Mesenchymal stem cell (in vitro differentiated cells and primary cell): ENCODE results near the gene PIF1.
A peak's percentile ranks its signal among the peaks of the same experiment; 100 is the strongest.

Experiments
- DNase-seq: peaks from one replicate; pipeline ENCODE4 v3.0.0-alpha.2; 2013
- H2AFZ ChIP-seq: one replicate; pipeline ENCODE4 v1.6.1; 2013; ENCODE audit warnings: low read depth, mild to moderate bottlenecking, control low read depth, inconsistent platforms, low read length, moderate library complexity
- H2AK5ac ChIP-seq: 2 replicates; pipeline ENCODE4 v1.6.1; 2013; ENCODE audit warnings: low read length, moderate library complexity, mild to moderate bottlenecking, inconsistent platforms; ENCODE audit not compliant: severe bottlenecking
- H2BK120ac ChIP-seq: one replicate; pipeline ENCODE4 v1.6.1; 2013; ENCODE audit warnings: low read depth, mild to moderate bottlenecking, inconsistent platforms, low read length, moderate library complexity
- H2BK12ac ChIP-seq, 2 experiments: one replicate each; pipeline ENCODE4 v1.6.1; 2013; ENCODE audit warnings: inconsistent platforms in 2 of 2, low read length in 2 of 2, mild to moderate bottlenecking in 2 of 2, moderate library complexity in 2 of 2, control low read depth in 1 of 2
- H2BK15ac ChIP-seq: one replicate; pipeline ENCODE4 v1.6.1; 2013; ENCODE audit warnings: mild to moderate bottlenecking, low read depth, inconsistent platforms; ENCODE audit not compliant: poor library complexity, severe bottlenecking
- H2BK5ac ChIP-seq: 2 replicates; pipeline ENCODE4 v1.6.1; 2013; ENCODE audit warnings: low read depth, mild to moderate bottlenecking, low read length, control low read depth, inconsistent platforms; ENCODE audit not compliant: poor library complexity, severe bottlenecking
- H3K14ac ChIP-seq, 2 experiments: one replicate each; pipeline ENCODE4 v1.6.1; 2013; ENCODE audit warnings: inconsistent platforms in 2 of 2, low read length in 2 of 2, control low read depth in 1 of 2, mild to moderate bottlenecking in 1 of 2, moderate library complexity in 1 of 2
- H3K18ac ChIP-seq, 2 experiments: one replicate each; pipeline ENCODE4 v1.6.1; 2013; ENCODE audit warnings: inconsistent platforms in 2 of 2, low read length in 2 of 2, control low read depth in 1 of 2, low read depth in 1 of 2, mild to moderate bottlenecking in 1 of 2
- H3K23ac ChIP-seq, 2 experiments: one replicate each; pipeline ENCODE4 v1.6.1; 2013; ENCODE audit warnings: inconsistent platforms in 2 of 2, low read length in 2 of 2, mild to moderate bottlenecking in 2 of 2, moderate library complexity in 2 of 2, control low read depth in 1 of 2
- H3K27ac ChIP-seq: 2 replicates; pipeline ENCODE4 v1.5.1; 2013; ENCODE audit warnings: mild to moderate bottlenecking, moderate library complexity, low read length, control low read depth, inconsistent platforms; ENCODE audit not compliant: poor library complexity, severe bottlenecking
- H3K27me3 ChIP-seq, 2 experiments: 2 replicates each; pipeline versions ENCODE4 v1.6.1 to v1.7.0; 2013; ENCODE audit warnings: low read length in 2 of 2, mild to moderate bottlenecking in 2 of 2, moderate library complexity in 2 of 2, control low read depth in 1 of 2, inconsistent platforms in 1 of 2; ENCODE audit not compliant: control insufficient read depth in 1 of 2, insufficient read depth in 1 of 2
- H3K36me3 ChIP-seq, 2 experiments: 2 replicates each; pipeline versions ENCODE4 v1.6.1 to v1.7.0; 2013; ENCODE audit warnings: low read length in 2 of 2, control low read depth in 1 of 2, inconsistent platforms in 1 of 2, low read depth in 1 of 2, mild to moderate bottlenecking in 1 of 2; ENCODE audit not compliant: insufficient read depth in 2 of 2, control insufficient read depth in 1 of 2
- H3K4ac ChIP-seq, 2 experiments: one replicate each; pipeline ENCODE4 v1.6.1; 2013; ENCODE audit warnings: inconsistent platforms in 2 of 2, low read length in 2 of 2, mild to moderate bottlenecking in 2 of 2, moderate library complexity in 2 of 2, control low read depth in 1 of 2, low read depth in 1 of 2
- H3K4me1 ChIP-seq: 2 replicates; pipeline ENCODE4 v1.6.1; 2013; ENCODE audit warnings: low read depth, low read length, control low read depth; ENCODE audit not compliant: control insufficient read depth, insufficient read depth
- H3K4me2 ChIP-seq: 2 replicates; pipeline ENCODE4 v1.6.1; 2013; ENCODE audit warnings: low read length, mild to moderate bottlenecking, inconsistent platforms; ENCODE audit not compliant: poor library complexity, severe bottlenecking
- H3K4me3 ChIP-seq, 2 experiments: 2 replicates each; pipeline versions ENCODE4 v1.5.1 to v1.7.0; 2013; ENCODE audit warnings: low read length in 2 of 2, mild to moderate bottlenecking in 2 of 2, control low read depth in 1 of 2, low read depth in 1 of 2; ENCODE audit not compliant: insufficient read depth in 1 of 2
- H3K79me1 ChIP-seq: replicated peaks from 2 replicates; pipeline ENCODE4 v1.6.1; 2013; ENCODE audit warnings: mild to moderate bottlenecking, control low read depth, low read length, inconsistent platforms; ENCODE audit not compliant: poor library complexity, severe bottlenecking
- H3K9ac ChIP-seq: 2 replicates; pipeline ENCODE4 v1.7.0; 2013; ENCODE audit warnings: mild to moderate bottlenecking, low read length, moderate library complexity
- H3K9me3 ChIP-seq: 2 replicates; pipeline ENCODE4 v1.7.0; 2013; ENCODE audit warnings: mild to moderate bottlenecking, low read length; ENCODE audit not compliant: control insufficient read depth
- H4K8ac ChIP-seq: one replicate; pipeline ENCODE4 v1.6.1; 2013; ENCODE audit warnings: inconsistent platforms, mild to moderate bottlenecking, low read length, moderate library complexity
- H4K91ac ChIP-seq: one replicate; pipeline ENCODE4 v1.6.1; 2013; ENCODE audit warnings: mild to moderate bottlenecking, low read length, inconsistent platforms
- WGBS: methylation state at CpG from one replicate; pipeline ENCODE4 v1.1.7; 2013; ENCODE audit warnings: mixed read lengths; 5-methylcytosine and 5-hydroxymethylcytosine counted together

Gene PIF1

GRCh38 chr15:64844576-64845145, 19.2 kb upstream of the PIF1 start:
- Histone ChIP-seq H2BK5ac (no peak overlapping the region), H2AK5ac (peak overlapping the region; percentile 30), H3K27me3 (no peaks in the 10 kb centered on the region), H2BK12ac (no peak overlapping the region), H3K18ac (no peak overlapping the region), H3K23ac (no peak overlapping the region), H3K4ac (no peak overlapping the region), H2BK15ac (no peak overlapping the region), H3K36me3 (peaks cover 4 to 26% of the 10 kb centered on the region in 2 experiments), H3K27ac (peak overlapping the region; percentile 15), H2BK120ac (no peak overlapping the region), H3K4me1 (peaks cover 40% of the 10 kb centered on the region), H4K8ac (no peak overlapping the region), H3K9ac (peak overlapping the region; percentile 95), H3K9me3 (no peaks in the 10 kb centered on the region), H3K14ac (no peak overlapping the region), H3K4me2 (no peak overlapping the region), H4K91ac (no peak overlapping the region), H2AFZ (no peak overlapping the region), H3K79me1 (peaks cover 27% of the 10 kb centered on the region), H3K4me3 (peak overlapping the region in 1 of 2 experiments; percentile 99)
- DNase-seq: no peak
- 55% methylated on average over 8 of the region's 8 CpGs for WGBS

- 93% methylated on average over 4 of the region's 4 CpGs for WGBS
- Histone ChIP-seq H3K36me3 (peaks cover 4 to 22% of the 10 kb centered on the region in 2 experiments), H2BK15ac (no peak overlapping the region), H3K4me3 (peak overlapping the region in 1 of 2 experiments; percentile 99), H2BK120ac (no peak overlapping the region), H3K4me2 (no peak overlapping the region), H3K9ac (peak overlapping the region; percentile 95), H3K79me1 (peaks cover 27% of the 10 kb centered on the region), H2BK5ac (no peak overlapping the region), H2AK5ac (no peak overlapping the region), H3K27me3 (no peaks in the 10 kb centered on the region), H3K14ac (peak overlapping the region in 1 of 2 experiments; percentile 69), H3K4ac (peak overlapping the region in 1 of 2 experiments; percentile 24), H3K27ac (no peak overlapping the region), H3K23ac (peak overlapping the region in 1 of 2 experiments; percentile 1), H4K8ac (no peak overlapping the region), H3K9me3 (no peaks in the 10 kb centered on the region), H2AFZ (no peak overlapping the region), H3K18ac (peak overlapping the region in 1 of 2 experiments; percentile 21), H3K4me1 (peaks cover 40% of the 10 kb centered on the region), H2BK12ac (peak overlapping the region in 1 of 2 experiments; percentile 37), H4K91ac (no peak overlapping the region)
- no peak for DNase-seq
These were observed 18.5 kb upstream of the PIF1 start for GRCh38 chr15:64843991-64844390.

- Histone ChIP-seq H4K8ac (no peak overlapping the region), H2BK120ac (no peak overlapping the region), H3K9ac (peak overlapping the region; percentile 95), H2AFZ (no peak overlapping the region), H3K36me3 (peaks cover 0 to 13% of the 10 kb centered on the region in 2 experiments), H3K27me3 (no peaks in the 10 kb centered on the region), H2AK5ac (no peak overlapping the region), H3K4me3 (peak overlapping the region; percentile 40 to 99), H4K91ac (no peak overlapping the region), H3K4me1 (peaks cover 40% of the 10 kb centered on the region), H2BK15ac (no peak overlapping the region), H3K14ac (peak overlapping the region in 1 of 2 experiments; percentile 44), H3K18ac (peak overlapping the region; percentile 30 to 86), H3K4ac (peak overlapping the region in 1 of 2 experiments; percentile 42), H3K27ac (peak overlapping the region; percentile 6), H3K23ac (peak overlapping the region in 1 of 2 experiments; percentile 17), H3K79me1 (peaks cover 21% of the 10 kb centered on the region), H2BK5ac (no peak overlapping the region), H3K9me3 (no peaks in the 10 kb centered on the region), H3K4me2 (peak overlapping the region; percentile 77), H2BK12ac (no peak overlapping the region)
- DNase-seq: peak; percentile 76
- 36% methylated on average over 5 of the region's 7 CpGs for WGBS
These were observed 17.6 kb upstream of the PIF1 start for GRCh38 chr15:64842986-64843561.

GRCh38 chr15:64842096-64842939, 16.9 kb upstream of the PIF1 start:
- Histone ChIP-seq H3K27me3 (no peaks in the 10 kb centered on the region), H2AK5ac (no peak overlapping the region)

More at GRCh38 chr15:64842096-64842939, 16.9 kb upstream of the PIF1 start:
- Histone ChIP-seq H3K4me1 (peaks cover 40% of the 10 kb centered on the region), H3K79me1 (peaks cover 14% of the 10 kb centered on the region), H3K4me2 (peak overlapping the region; percentile 77), H3K9ac (peak overlapping the region; percentile 95), H2BK120ac (peak overlapping the region; percentile 69), H3K23ac (peak overlapping the region in 1 of 2 experiments; percentile 37), H2BK5ac (peak overlapping the region; percentile 22), H2BK12ac (peak overlapping the region in 1 of 2 experiments; percentile 65), H3K4ac (peak overlapping the region; percentile 42 to 66), H3K27ac (peak overlapping the region; percentile 25), H4K91ac (peak overlapping the region; percentile 88), H3K36me3 (peaks cover 0 to 6% of the 10 kb centered on the region in 2 experiments), H2BK15ac (no peak overlapping the region), H3K14ac (peak overlapping the region; percentile 72 to 82), H3K4me3 (peak overlapping the region; percentile 92 to 99), H2AFZ (no peak overlapping the region), H3K18ac (peak overlapping the region; percentile 86 to 90), H3K9me3 (no peaks in the 10 kb centered on the region), H4K8ac (no peak overlapping the region)
- DNase-seq: peak; percentile 53
- WGBS: 2% methylated on average over 25 of the region's 26 CpGs
